Smooth muscle cell (in vitro differentiated cells): Measurements from ENCODE around the gene DRAP1. TPM values are rescaled to one million over a fixed set of nuclear protein-coding genes. Genes with fewer than 3 reads are reported as not detected.
"Not testable (repeated sequence)": the region's sequence is repeated elsewhere in the genome, so short reads cannot be mapped to it uniquely, and the experiment has no call there.

Experiments used
- DNase-seq: peaks from one replicate; lab custom pipeline; 2025; ENCODE audit not compliant: unreplicated experiment; lab: John Stamatoyannopoulos, UW
- H2AFZ ChIP-seq: fragments of 200-600 bp; sonication (generic); 2 replicates; pipeline ENCODE4 v1.6.0; 2016; ENCODE audit warnings: antibody characterized with exemption, low read depth, mild to moderate bottlenecking
- H3F3A ChIP-seq: fragments of 200-600 bp; sonication (generic); 2 replicates; pipeline ENCODE4 v1.6.0; 2017; ENCODE audit warnings: antibody characterized with exemption, low read depth
- H3K27ac ChIP-seq: fragments of 200-600 bp; sonication (generic); 2 replicates; pipeline ENCODE4 v1.5.1; 2016; ENCODE audit warnings: low read depth, mild to moderate bottlenecking
- H3K27me3 ChIP-seq: fragments of 200-600 bp; sonication (generic); 2 replicates; pipeline ENCODE4 v1.6.1; 2016; ENCODE audit warnings: low read depth, mild to moderate bottlenecking
- H3K36me3 ChIP-seq: fragments of 200-600 bp; sonication (generic); 2 replicates; pipeline ENCODE4 v1.5.1; 2016; ENCODE audit warnings: low read depth
- H3K4me1 ChIP-seq: fragments of 200-600 bp; sonication (generic); 2 replicates; pipeline ENCODE4 v1.5.1; 2016; ENCODE audit warnings: low read depth
- H3K4me2 ChIP-seq: fragments of 200-600 bp; sonication (generic); 2 replicates; pipeline ENCODE4 v1.6.0; 2016; ENCODE audit warnings: mild to moderate bottlenecking
- H3K4me3 ChIP-seq: fragments of 200-600 bp; sonication (generic); 2 replicates; pipeline ENCODE4 v1.5.1; 2016; ENCODE audit warnings: mild to moderate bottlenecking
- H3K79me2 ChIP-seq: fragments of 200-600 bp; sonication (generic); 2 replicates; pipeline ENCODE4 v1.6.0; 2016; ENCODE audit warnings: low read depth, mild to moderate bottlenecking
- H3K9ac ChIP-seq: fragments of 200-600 bp; sonication (generic); 2 replicates; pipeline ENCODE4 v1.6.0; 2016; ENCODE audit warnings: low read depth
- H3K9me3 ChIP-seq: fragments of 200-600 bp; sonication (generic); replicated peaks from 2 replicates; pipeline ENCODE4 v1.5.1; 2016; ENCODE audit warnings: low read depth
- H4K20me1 ChIP-seq: fragments of 200-600 bp; sonication (generic); 2 replicates; pipeline ENCODE4 v1.6.0; 2016; ENCODE audit warnings: low read depth
- WGBS: methylation state at CpG from one replicate; pipeline ENCODE4 v1.1.7; 2016; ENCODE audit warnings: low lambda C conversion rate; 5-methylcytosine and 5-hydroxymethylcytosine counted together
- polyA plus RNA-seq: library from polyadenylated mRNA; unstranded; fragments of >200 nt; fragmentation: Nextera tagmentation; extraction: Ambion mirVana; gene quantifications from 2 replicates; pipeline ENCODE4 v1.2.1, GENCODE V29; 2016
- total RNA-seq: library from RNA; depleted of rRNA; stranded (reverse); fragments of >200 nt; gene quantifications from 2 replicates; pipeline ENCODE4 v1.2.3, GENCODE V29; 2014
- TF ChIP-seq, protein P1 (sequence below): fragments of 200-600 bp; sonication (generic); IDR thresholded peaks from 2 replicates; pipeline ENCODE4 v1.5.1; 2017; ENCODE audit warnings: borderline replicate concordance, mild to moderate bottlenecking, antibody characterized with exemption; ENCODE audit not compliant: insufficient read depth, poor library complexity, severe bottlenecking

DRAP1 gene
- total and polyA plus RNA-seq, 2 experiments from 2014 or later, result 79.3 to 278 TPM

DNA sequence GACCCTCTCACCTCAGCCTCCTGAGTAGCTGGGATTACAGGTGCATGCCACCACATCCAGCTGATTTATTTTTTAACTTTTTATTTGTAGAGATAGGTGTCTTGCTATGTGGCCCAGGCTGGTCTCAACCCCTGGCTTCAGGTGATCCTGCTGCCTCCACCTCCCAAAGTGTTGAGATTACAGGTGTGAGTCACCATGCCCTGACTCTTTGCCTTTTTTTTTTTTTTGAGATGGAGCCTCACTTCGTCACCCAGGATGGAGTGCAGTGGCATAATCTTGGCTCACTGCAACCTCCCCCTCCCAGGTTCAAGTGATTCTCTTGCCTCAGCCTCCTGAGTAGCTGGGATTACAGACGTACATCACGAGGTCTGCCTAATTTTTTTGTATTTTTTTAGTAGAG, 32.4 kb downstream of the DRAP1 start:
- H3K79me2 ChIP-seq, H3F3A ChIP-seq, H4K20me1 ChIP-seq, H3K9ac ChIP-seq, H3K36me3 ChIP-seq, DNase-seq, H3K4me3 ChIP-seq, H3K4me1 ChIP-seq, H3K4me2 ChIP-seq, H3K27me3 ChIP-seq, H2AFZ ChIP-seq, H3K9me3 ChIP-seq, H3K27ac ChIP-seq: not testable (repeated sequence)
- WGBS, result 80% methylated on average over 3 of the region's 3 CpGs

- TF ChIP-seq, protein P1, sequence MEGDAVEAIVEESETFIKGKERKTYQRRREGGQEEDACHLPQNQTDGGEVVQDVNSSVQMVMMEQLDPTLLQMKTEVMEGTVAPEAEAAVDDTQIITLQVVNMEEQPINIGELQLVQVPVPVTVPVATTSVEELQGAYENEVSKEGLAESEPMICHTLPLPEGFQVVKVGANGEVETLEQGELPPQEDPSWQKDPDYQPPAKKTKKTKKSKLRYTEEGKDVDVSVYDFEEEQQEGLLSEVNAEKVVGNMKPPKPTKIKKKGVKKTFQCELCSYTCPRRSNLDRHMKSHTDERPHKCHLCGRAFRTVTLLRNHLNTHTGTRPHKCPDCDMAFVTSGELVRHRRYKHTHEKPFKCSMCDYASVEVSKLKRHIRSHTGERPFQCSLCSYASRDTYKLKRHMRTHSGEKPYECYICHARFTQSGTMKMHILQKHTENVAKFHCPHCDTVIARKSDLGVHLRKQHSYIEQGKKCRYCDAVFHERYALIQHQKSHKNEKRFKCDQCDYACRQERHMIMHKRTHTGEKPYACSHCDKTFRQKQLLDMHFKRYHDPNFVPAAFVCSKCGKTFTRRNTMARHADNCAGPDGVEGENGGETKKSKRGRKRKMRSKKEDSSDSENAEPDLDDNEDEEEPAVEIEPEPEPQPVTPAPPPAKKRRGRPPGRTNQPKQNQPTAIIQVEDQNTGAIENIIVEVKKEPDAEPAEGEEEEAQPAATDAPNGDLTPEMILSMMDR, result no peak
- no peak overlapping the region for H3K4me3 ChIP-seq
- H3K9me3 ChIP-seq, result no peaks in the 10 kb centered on the region
- H3K9ac ChIP-seq, result no peak overlapping the region
- H3K36me3 ChIP-seq, result no peaks in the 10 kb centered on the region
- no peaks in the 10 kb centered on the region for H4K20me1 ChIP-seq
- H3K4me1 ChIP-seq, result no peaks in the 10 kb centered on the region
- WGBS, result 87% methylated on average over 6 of the region's 6 CpGs
- H3K4me2 ChIP-seq, result no peak overlapping the region
- no peaks in the 10 kb centered on the region for H3F3A ChIP-seq
- no peak overlapping the region for H3K27ac ChIP-seq
- H2AFZ ChIP-seq, result no peak overlapping the region
- H3K79me2 ChIP-seq, result no peaks in the 10 kb centered on the region
- no peak for DNase-seq
- H3K27me3 ChIP-seq, result no peaks in the 10 kb centered on the region
Measured at GRCh38 chr11:65952052-65952521, 32.9 kb downstream of the DRAP1 start.

DNA sequence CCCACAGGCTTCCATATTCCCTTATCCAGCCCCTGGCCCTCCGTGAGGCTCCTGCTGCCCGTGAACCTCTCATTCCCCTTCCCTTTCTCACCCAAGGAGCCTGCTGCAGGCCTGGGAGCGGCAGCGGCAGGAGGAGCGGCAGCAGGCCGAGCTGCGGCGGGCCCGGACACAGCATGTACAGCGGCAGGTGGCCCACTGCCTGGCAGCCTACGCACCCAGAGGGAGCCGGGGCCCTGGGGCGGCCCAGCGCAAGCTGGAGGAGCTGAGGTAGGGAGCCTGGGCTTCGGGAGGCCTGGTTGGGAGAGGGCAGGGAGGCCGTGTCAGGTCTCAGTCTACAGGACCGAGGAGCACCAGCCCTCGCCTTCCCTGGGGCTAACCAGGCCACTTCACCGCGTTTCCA, 34.2 kb downstream of the DRAP1 start:
- Histone ChIP-seq H3K9ac (no peak overlapping the region), H3K4me1 (no peaks in the 10 kb centered on the region), H3K4me2 (no peak overlapping the region), H3K4me3 (no peak overlapping the region), H3K9me3 (no peaks in the 10 kb centered on the region), H3K27ac (no peak overlapping the region), H3K79me2 (no peaks in the 10 kb centered on the region), H2AFZ (no peak overlapping the region), H3K36me3 (no peaks in the 10 kb centered on the region), H4K20me1 (no peaks in the 10 kb centered on the region), H3K27me3 (no peaks in the 10 kb centered on the region), H3F3A (no peaks in the 10 kb centered on the region)
- TF ChIP-seq, protein P1, result no peak
- DNase-seq, result no peak
- WGBS, result 91% methylated on average over 20 of the region's 20 CpGs

DNA sequence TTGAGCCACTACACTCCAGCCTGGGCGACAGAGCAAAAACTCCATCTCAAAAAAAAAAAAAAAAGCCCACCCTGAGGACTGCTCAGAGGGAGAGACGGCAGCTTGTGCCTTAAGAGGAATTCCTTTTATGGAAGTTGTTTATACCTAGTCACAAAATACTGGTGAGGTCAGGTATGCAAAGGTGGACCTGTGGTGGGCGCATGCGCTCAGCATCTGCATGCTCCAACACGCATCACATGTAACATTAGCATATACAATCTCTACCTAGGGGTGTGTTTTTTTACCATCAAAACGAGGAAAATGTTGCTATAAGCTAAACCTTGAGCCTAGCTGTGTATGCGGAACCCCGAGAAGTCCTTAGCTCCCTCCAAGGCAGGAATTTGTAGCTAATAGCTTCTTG, 35.5 kb downstream of the DRAP1 start:
- Histone ChIP-seq H3K4me1 (no peaks in the 10 kb centered on the region), H3K27me3 (no peaks in the 10 kb centered on the region), H3K9ac (no peak overlapping the region), H3K27ac (no peak overlapping the region), H2AFZ (no peak overlapping the region), H3K79me2 (no peaks in the 10 kb centered on the region), H3K36me3 (no peaks in the 10 kb centered on the region), H3F3A (no peaks in the 10 kb centered on the region), H3K9me3 (no peaks in the 10 kb centered on the region), H3K4me3 (no peak overlapping the region), H4K20me1 (no peaks in the 10 kb centered on the region), H3K4me2 (no peak overlapping the region)
- TF ChIP-seq, protein P1, result no peak
- 82% methylated on average over 8 of the region's 8 CpGs for WGBS
- DNase-seq, result no peak
